Diencephalon (tissue), 1 donor: ENCODE data around the gene OR9A2. TPM values are rescaled to one million over a fixed set of nuclear protein-coding genes. Genes with fewer than 3 reads are reported as not detected.

Experiments used
- total RNA-seq: library from RNA; depleted of rRNA; stranded (reverse); fragments of >200 nt; gene quantifications from one replicate; pipeline ENCODE4 v1.2.3, GENCODE V29; 2014

The OR9A2 gene
- 0.69 TPM for total RNA-seq

GRCh38 chr7:143027032-143027431 is at the start of gene OR9A2:
TSS of gene OR9A2 (minus strand) at chr7:143027132. CDS start at chr7:143027132, 0 bp downstream.

GRCh38 chr7:143052041-143052440 is 25.1 kb upstream of the OR9A2 start, which contains the start of gene OR6V1:
TSS of gene OR6V1 (plus strand) at chr7:143052341. CDS start at chr7:143052341, 0 bp downstream.

Other genes starting within 250 kb of the OR9A2 start
- gene EPHB6, start 172.1 kb downstream of the OR9A2 start, total RNA-seq: 21.9 TPM
- gene TRPV6, start 141.4 kb downstream of the OR9A2 start, total RNA-seq: under 0.01 TPM
- 0.23 TPM for gene TRPV5, start 93.4 kb downstream of the OR9A2 start, total RNA-seq
- not detected for gene LLCFC1, start 87.6 kb downstream of the OR9A2 start, total RNA-seq
- gene KEL, start 64.8 kb downstream of the OR9A2 start, total RNA-seq: 2.5 TPM
- gene OR6V1, start 25.2 kb upstream of the OR9A2 start, total RNA-seq: not detected
- not detected for gene PIP, start 104.9 kb upstream of the OR9A2 start, total RNA-seq
- gene TAS2R39, start 156.3 kb upstream of the OR9A2 start, total RNA-seq: not detected
- not detected for gene TAS2R40, start 194.9 kb upstream of the OR9A2 start, total RNA-seq
- 46.1 TPM for gene GSTK1, start 236.3 kb upstream of the OR9A2 start, total RNA-seq